Liver (tissue), 3 donors: Measurements from ENCODE around the gene FAXC.
"Not testable (repeated sequence)": the region's sequence is repeated elsewhere in the genome, so short reads cannot be mapped to it uniquely, and the experiment has no call there.

Experiments used
- ATF3 ChIP-seq: IDR thresholded peaks from 2 replicates; pipeline ENCODE4 v1.6.1; 2016; ENCODE audit warnings: antibody characterized with exemption
- CTCF ChIP-seq: fragments of 150-350 bp; IDR thresholded peaks from 2 replicates; pipeline ENCODE4 v1.5.1; 2017; ENCODE audit warnings: improper control_type of control experiment, low read depth, low read length; ENCODE audit not compliant: missing input control
- EGR1 ChIP-seq, 2 donors: IDR thresholded peaks; 2 replicates each; pipeline ENCODE4 v1.6.1; 2016 to 2018; ENCODE audit warnings: antibody characterized with exemption in 2 of 2, low read depth in 2 of 2
- FOXA2 ChIP-seq: IDR thresholded peaks from 2 replicates; pipeline ENCODE4 v1.6.1; 2016; ENCODE audit warnings: antibody characterized with exemption
- HNF4G ChIP-seq: IDR thresholded peaks from 2 replicates; pipeline ENCODE4 v1.6.1; 2016; ENCODE audit warnings: antibody characterized with exemption
- JUND ChIP-seq, 2 donors: IDR thresholded peaks; 2 replicates each; pipeline ENCODE4 v1.6.1; 2016; ENCODE audit warnings: antibody characterized with exemption in 2 of 2
- MAX ChIP-seq: IDR thresholded peaks from 2 replicates; pipeline ENCODE4 v1.6.1; 2016; ENCODE audit warnings: antibody characterized with exemption
- RAD21 ChIP-seq, 2 donors: IDR thresholded peaks; 2 replicates each; pipeline ENCODE4 v1.6.1; 2016; ENCODE audit warnings: antibody characterized with exemption in 2 of 2, mild to moderate bottlenecking in 2 of 2
- REST ChIP-seq: IDR thresholded peaks from 2 replicates; pipeline ENCODE4 v1.6.1; 2016; ENCODE audit warnings: antibody characterized with exemption, mild to moderate bottlenecking
- RXRA ChIP-seq, 2 donors: IDR thresholded peaks; 2 replicates each; pipeline ENCODE4 v1.6.1; 2017 to 2018; ENCODE audit warnings: antibody characterized with exemption in 2 of 2, mild to moderate bottlenecking in 1 of 2
- SP1 ChIP-seq: IDR thresholded peaks from 2 replicates; pipeline ENCODE4 v1.6.1; 2018; ENCODE audit warnings: antibody characterized with exemption, mild to moderate bottlenecking
- TAF1 ChIP-seq: conservative IDR thresholded peaks from 2 replicates; pipeline ENCODE4 v1.6.1; 2016; ENCODE audit warnings: antibody characterized with exemption, mild to moderate bottlenecking
- ZBTB33 ChIP-seq: IDR thresholded peaks from 2 replicates; pipeline ENCODE4 v1.6.1; 2016; ENCODE audit warnings: antibody characterized with exemption
- donor health status: healthy.
- donor health status: healthy.

- not testable (repeated sequence) for TF ChIP-seq CTCF; RXRA (IDR thresholded peaks at IDR 0.05); ATF3; MAX; REST; TAF1; RAD21 (IDR thresholded peaks at IDR 0.05); SP1; EGR1 (IDR thresholded peaks at IDR 0.05; ENCODE audit: low read depth in 2 of 2); JUND (IDR thresholded peaks at IDR 0.05); FOXA2; HNF4G; ZBTB33
Measured at GRCh38 chr6:99266996-99267395, 82.5 kb downstream of the FAXC start.
